GM10266 (cell line): ENCODE results near the gene SHBG.
"Not testable (repeated sequence)": the region's sequence is repeated elsewhere in the genome, so short reads cannot be mapped to it uniquely, and the experiment has no call there.

ENCODE experiments used
- DNase-seq: peaks from one replicate; pipeline ENCODE4 v3.0.0; 2012; ENCODE audit errors: extremely low spot score
- CTCF ChIP-seq: IDR thresholded peaks from 2 replicates; pipeline ENCODE4 v1.5.1; 2012; ENCODE audit warnings: mild to moderate bottlenecking, low read depth; ENCODE audit not compliant: control insufficient read depth, insufficient read depth; ENCODE audit errors: missing control alignments

The SHBG gene

GRCh38 chr17:7613769-7614424 is 16.0 kb upstream of the SHBG start:
- no peak for DNase-seq

GRCh38 chr17:7614425-7615264 is 15.3 kb upstream of the SHBG start, which contains the start of gene FXR2:
Gene FXR2, minus strand, starts transcription at chr17:7614897. Its CDS starts 365 bp downstream, at chr17:7614532.
- peak; percentile 100 for DNase-seq
- TF ChIP-seq CTCF = peak; percentile 67

More at GRCh38 chr17:7613769-7614424, 16.0 kb upstream of the SHBG start:
- peak; percentile 16 for TF ChIP-seq CTCF

- TF ChIP-seq CTCF = no peak
Observed at GRCh38 chr17:7615265-7615747, 14.6 kb upstream of the SHBG start.

GRCh38 chr17:7618608-7619007 is 11.3 kb upstream of the SHBG start:
- DNase-seq = no peak
- TF ChIP-seq CTCF = no peak

More at GRCh38 chr17:7615265-7615747, 14.6 kb upstream of the SHBG start:
- DNase-seq = no peak

GRCh38 chr17:7620835-7621234 is 9.1 kb upstream of the SHBG start:
- no peak for DNase-seq
- TF ChIP-seq CTCF = no peak

GRCh38 chr17:7623661-7624060 is 6.3 kb upstream of the SHBG start:
- TF ChIP-seq CTCF = no peak
- no peak for DNase-seq

GRCh38 chr17:7625749-7626148 is 4.2 kb upstream of the SHBG start:
- not testable (repeated sequence) for DNase-seq
